HG03196 (cell line): ENCODE measurements around the gene INO80C.
A peak's percentile ranks its signal among the peaks of the same experiment; 100 is the strongest.

Source experiments
- ATAC-seq: cut with Tn5 transposase; IDR thresholded peaks from one replicate; pipeline ENCODE4 v1.9.1; 2021; ENCODE audit not compliant: unreplicated experiment

INO80C gene

GRCh38 chr18:35497370-35498197 lies at the start of gene INO80C:
INO80C (minus strand) TSS chr18:35497960; CDS start chr18:35497874, 86 bp downstream.
- peak; percentile 88 for ATAC-seq

GRCh38 chr18:35547008-35547605 lies 49.3 kb upstream of the INO80C start:
- ATAC-seq, result no peak

- no peak for ATAC-seq
These were observed 44.6 kb upstream of the INO80C start for GRCh38 chr18:35542356-35542755.

GRCh38 chr18:35535297-35535696 lies 37.5 kb upstream of the INO80C start:
- ATAC-seq, result no peak

GRCh38 chr18:35533916-35534405 lies 36.2 kb upstream of the INO80C start:
- ATAC-seq, result no peak

- ATAC-seq, result no peak
These were observed 31.1 kb upstream of the INO80C start for GRCh38 chr18:35528749-35529274.

GRCh38 chr18:35526495-35527059 lies 28.8 kb upstream of the INO80C start:
- ATAC-seq, result no peak

GRCh38 chr18:35525795-35526494 lies 28.2 kb upstream of the INO80C start:
- ATAC-seq, result no peak

- ATAC-seq, result no peak
These were observed 26.5 kb upstream of the INO80C start for GRCh38 chr18:35524226-35524625.

- no peak for ATAC-seq
These were observed 24.6 kb upstream of the INO80C start for GRCh38 chr18:35522130-35522959.

GRCh38 chr18:35521133-35521532 lies 23.4 kb upstream of the INO80C start:
- no peak for ATAC-seq

GRCh38 chr18:35519148-35519899 lies 21.6 kb upstream of the INO80C start:
- ATAC-seq, result no peak

- ATAC-seq, result no peak
These were observed 20.0 kb upstream of the INO80C start for GRCh38 chr18:35517715-35518114.

- no peak for ATAC-seq
These were observed 19.0 kb upstream of the INO80C start for GRCh38 chr18:35516789-35517188.

GRCh38 chr18:35516351-35516750 lies 18.6 kb upstream of the INO80C start:
- no peak for ATAC-seq

GRCh38 chr18:35515460-35516130 lies 17.8 kb upstream of the INO80C start:
- no peak for ATAC-seq

- no peak for ATAC-seq
These were observed 17.1 kb upstream of the INO80C start for GRCh38 chr18:35514752-35515459.

GRCh38 chr18:35514283-35514682 lies 16.5 kb upstream of the INO80C start:
- no peak for ATAC-seq
